GM19467 (cell line): ENCODE measurements around the gene SOX1.

Source experiments
- ATAC-seq: cut with Tn5 transposase; IDR thresholded peaks from one replicate; pipeline ENCODE4 v1.9.1; 2021; ENCODE audit warnings: mild to moderate bottlenecking, moderate library complexity; ENCODE audit not compliant: unreplicated experiment

SOX1 gene

GRCh38 chr13:112071723-112072533 is 5.0 kb downstream of the SOX1 start:
- ATAC-seq = no peak

- ATAC-seq = no peak
These were observed 5.7 kb downstream of the SOX1 start for GRCh38 chr13:112072534-112073244.

GRCh38 chr13:112073245-112074138 is 6.5 kb downstream of the SOX1 start:
- no peak for ATAC-seq

GRCh38 chr13:112074139-112074865 is 7.4 kb downstream of the SOX1 start:
- no peak for ATAC-seq

GRCh38 chr13:112077729-112078128 is 10.8 kb downstream of the SOX1 start:
- no peak for ATAC-seq

GRCh38 chr13:112078216-112078615 is 11.3 kb downstream of the SOX1 start:
- ATAC-seq = no peak

- ATAC-seq = no peak
These were observed 12.1 kb downstream of the SOX1 start for GRCh38 chr13:112078879-112079531.

GRCh38 chr13:112079696-112080095 is 12.7 kb downstream of the SOX1 start:
- no peak for ATAC-seq

GRCh38 chr13:112083971-112084370 is 17.0 kb downstream of the SOX1 start:
- no peak for ATAC-seq

GRCh38 chr13:112092453-112092852 is 25.5 kb downstream of the SOX1 start:
- no peak for ATAC-seq

GRCh38 chr13:112095354-112095753 is 28.4 kb downstream of the SOX1 start:
- ATAC-seq = no peak

GRCh38 chr13:112096959-112097358 is 30.0 kb downstream of the SOX1 start:
- ATAC-seq = no peak

- no peak for ATAC-seq
These were observed 30.8 kb downstream of the SOX1 start for GRCh38 chr13:112097770-112098169.

GRCh38 chr13:112098699-112099098 is 31.8 kb downstream of the SOX1 start:
- no peak for ATAC-seq

- no peak for ATAC-seq
These were observed 34.5 kb downstream of the SOX1 start for GRCh38 chr13:112101360-112101930.

- no peak for ATAC-seq
These were observed 35.3 kb downstream of the SOX1 start for GRCh38 chr13:112102243-112102642.

- no peak for ATAC-seq
These were observed 36.4 kb downstream of the SOX1 start for GRCh38 chr13:112103260-112103838.

GRCh38 chr13:112103961-112104880 is 37.3 kb downstream of the SOX1 start:
- no peak for ATAC-seq
